DMS 273 treated with DMSO at 0.1 percent for 48 hours (cell line): Measurements from ENCODE around the gene NR4A3.
A peak's percentile ranks its signal among the peaks of the same experiment; 100 is the strongest.
"Not testable (repeated sequence)": the region's sequence is repeated elsewhere in the genome, so short reads cannot be mapped to it uniquely, and the experiment has no call there.

Source experiments
- DNase-seq: peaks from one replicate; lab custom pipeline; 2025; lab: John Stamatoyannopoulos, UW

NR4A3 gene

GRCh38 chr9:99834474-99834873, 12.8 kb downstream of the NR4A3 start:
- DNase-seq: no peak

- no peak for DNase-seq
Observed at GRCh38 chr9:99835142-99835541, 13.5 kb downstream of the NR4A3 start.

- no peak for DNase-seq
Observed at GRCh38 chr9:99835581-99835980, 13.9 kb downstream of the NR4A3 start.

DNA sequence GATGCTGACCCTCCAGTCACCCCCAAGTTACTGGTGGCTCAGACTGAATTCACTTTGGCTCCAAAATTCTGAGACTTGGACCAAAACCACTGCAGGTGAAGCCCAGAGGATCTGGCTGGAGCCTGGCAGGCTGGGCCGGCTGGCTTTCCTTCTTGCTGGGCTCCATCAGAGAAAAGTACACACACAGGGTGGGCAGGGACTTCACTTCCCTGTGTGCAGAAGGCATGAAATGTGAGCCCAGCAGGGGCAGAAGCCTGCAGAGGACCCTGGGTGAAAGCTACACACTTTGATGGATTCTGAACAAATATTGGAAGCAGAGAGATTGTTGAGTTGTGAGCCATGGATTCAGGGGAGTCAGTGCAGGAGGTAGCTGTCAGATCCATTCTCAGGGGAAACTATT, 18.4 kb downstream of the NR4A3 start:
- DNase-seq: no peak

DNA sequence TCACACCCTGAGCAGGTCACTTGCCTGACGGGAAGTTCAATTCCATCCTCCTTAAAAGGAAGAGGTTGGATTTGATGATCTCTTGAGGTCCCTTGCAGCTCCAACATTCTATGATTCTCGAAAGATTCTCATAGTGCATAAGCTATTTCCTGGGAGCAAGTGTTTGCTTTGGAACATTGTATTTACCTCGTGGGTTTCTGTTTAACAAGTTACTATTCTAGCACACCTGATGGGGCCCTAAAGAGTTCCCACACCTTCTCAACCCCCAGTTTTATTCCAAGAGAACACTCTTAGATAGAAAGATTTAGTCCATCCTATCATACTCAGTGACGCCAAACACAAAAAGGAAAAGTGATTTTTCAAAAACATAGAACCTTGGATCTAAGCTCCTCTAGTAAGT, 23.4 kb downstream of the NR4A3 start:
- DNase-seq: no peak

- DNase-seq: no peak
Observed at GRCh38 chr9:99848447-99848846, 26.8 kb downstream of the NR4A3 start.

- no peak for DNase-seq
Observed at GRCh38 chr9:99850736-99851499, 29.2 kb downstream of the NR4A3 start.

DNA sequence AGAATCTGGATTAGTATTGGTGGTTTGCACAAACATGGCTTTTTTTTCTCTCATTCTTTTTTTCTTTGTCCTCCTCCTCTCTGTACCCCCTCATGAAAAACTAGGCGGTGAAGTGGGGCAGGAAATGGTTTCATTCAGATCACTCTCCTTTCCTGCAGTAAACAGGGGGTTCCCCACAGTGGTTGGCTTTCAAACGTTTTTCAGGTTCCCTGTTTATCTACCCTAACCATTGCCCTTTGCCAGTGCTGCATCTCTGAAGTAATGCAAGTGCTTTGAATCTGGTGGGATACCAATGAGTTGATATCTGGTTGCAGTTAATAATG, 29.8 kb downstream of the NR4A3 start:
- no peak for DNase-seq

GRCh38 chr9:99852617-99853016, 30.9 kb downstream of the NR4A3 start:
- DNase-seq: peak; percentile 81

- no peak for DNase-seq
Observed at GRCh38 chr9:99855467-99856176, 33.9 kb downstream of the NR4A3 start.

- not testable (repeated sequence) for DNase-seq
Observed at GRCh38 chr9:99857576-99857975, 35.9 kb downstream of the NR4A3 start.

DNA sequence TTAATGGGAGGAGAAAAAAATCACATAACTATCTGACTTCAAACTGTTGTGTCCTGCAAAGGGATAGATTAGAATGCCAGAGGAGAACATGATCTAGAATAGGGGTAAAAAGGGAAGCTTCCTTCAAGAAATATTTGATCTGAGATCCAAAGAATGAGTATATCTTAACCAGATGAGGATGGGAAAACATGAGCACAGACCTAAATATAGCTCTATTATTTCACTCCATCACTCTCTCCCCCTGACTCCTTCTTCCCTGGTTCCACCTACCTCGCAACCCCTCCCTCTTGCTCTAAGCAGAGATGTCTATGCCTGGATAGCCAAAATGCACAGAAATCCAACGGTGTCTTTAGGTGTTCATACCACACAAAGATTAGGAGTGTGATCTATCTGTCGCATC, 36.4 kb downstream of the NR4A3 start:
- DNase-seq: no peak

- no peak for DNase-seq
Observed at GRCh38 chr9:99859243-99859980, 37.7 kb downstream of the NR4A3 start.

GRCh38 chr9:99860266-99860665, 38.6 kb downstream of the NR4A3 start:
- DNase-seq: no peak

- no peak for DNase-seq
Observed at GRCh38 chr9:99863955-99864354, 42.3 kb downstream of the NR4A3 start.

DNA sequence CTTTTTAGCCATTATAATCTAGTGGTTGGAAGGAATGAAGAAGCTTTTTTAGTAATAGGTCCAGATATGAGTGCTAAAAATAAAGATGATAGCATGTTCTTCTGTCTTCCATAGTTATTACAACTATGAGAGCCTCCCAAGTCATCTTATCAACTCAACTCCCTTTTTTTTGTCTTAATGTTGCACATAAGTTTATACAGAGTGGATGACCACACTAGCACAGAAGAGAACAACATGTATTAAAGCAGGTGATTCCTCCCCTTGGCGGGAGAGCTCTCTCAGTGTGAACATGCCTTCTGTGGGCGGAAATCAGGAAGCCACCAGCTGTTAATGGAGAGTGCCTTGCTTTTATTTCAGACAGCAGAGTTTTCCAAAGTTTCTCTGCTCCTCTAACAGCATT, 44.7 kb downstream of the NR4A3 start:
- no peak for DNase-seq

DNA sequence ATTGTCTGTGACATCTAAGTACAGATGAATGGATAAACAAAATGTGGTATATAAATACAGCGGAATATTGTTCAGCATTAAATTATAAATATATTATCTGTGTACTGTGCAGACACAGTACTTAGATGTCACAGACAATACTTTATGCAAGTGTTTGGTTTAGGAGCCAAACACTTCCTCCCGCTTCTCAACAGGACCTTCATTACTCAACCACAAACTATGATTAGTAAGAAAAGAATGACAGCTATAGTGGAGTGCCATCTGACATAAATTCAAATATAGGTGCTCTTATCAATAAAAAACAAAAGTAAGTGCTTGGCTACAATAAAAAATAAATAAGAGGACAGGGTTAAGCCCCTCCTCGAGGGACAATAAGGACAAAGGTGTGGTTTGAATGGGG, 45.9 kb downstream of the NR4A3 start:
- no peak for DNase-seq

DNA sequence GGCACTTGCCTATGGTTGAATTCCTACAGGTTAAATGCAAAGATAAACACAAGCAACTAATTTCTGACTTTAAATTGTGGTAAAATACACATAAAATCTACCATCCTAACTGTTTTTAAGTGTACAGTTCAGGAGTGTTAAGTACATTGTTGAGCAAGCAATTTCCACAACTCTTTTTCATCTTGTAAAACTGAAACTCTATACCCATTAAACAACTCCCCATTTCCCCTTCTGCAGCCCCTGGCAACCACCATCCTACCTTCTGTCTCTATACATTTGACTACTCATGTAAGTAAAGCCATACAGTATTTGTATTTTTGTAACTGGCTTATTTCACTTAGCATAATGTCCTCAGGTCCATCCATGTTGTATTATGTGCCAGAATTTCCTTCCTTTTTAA, 46.3 kb downstream of the NR4A3 start:
- DNase-seq: no peak

DNA sequence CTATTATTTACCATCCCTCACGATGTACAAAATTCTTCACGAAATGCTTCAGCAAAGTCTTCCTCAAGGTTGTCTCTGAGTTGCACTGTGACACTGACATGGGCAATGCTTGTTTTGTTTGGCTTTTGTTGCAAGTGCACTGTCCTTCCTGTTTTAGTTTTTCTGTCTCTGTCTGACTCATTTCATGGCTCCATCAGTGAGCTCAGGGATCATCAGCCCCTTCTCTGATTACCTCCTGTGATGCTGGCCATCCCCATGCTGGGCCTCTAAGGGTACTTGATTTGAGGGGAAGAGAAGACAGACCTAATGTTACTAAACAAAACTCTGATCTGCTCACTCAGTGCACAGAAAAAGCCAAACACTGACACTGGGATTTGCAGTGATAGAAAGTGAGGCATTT, 47.2 kb downstream of the NR4A3 start:
- DNase-seq: no peak

DNA sequence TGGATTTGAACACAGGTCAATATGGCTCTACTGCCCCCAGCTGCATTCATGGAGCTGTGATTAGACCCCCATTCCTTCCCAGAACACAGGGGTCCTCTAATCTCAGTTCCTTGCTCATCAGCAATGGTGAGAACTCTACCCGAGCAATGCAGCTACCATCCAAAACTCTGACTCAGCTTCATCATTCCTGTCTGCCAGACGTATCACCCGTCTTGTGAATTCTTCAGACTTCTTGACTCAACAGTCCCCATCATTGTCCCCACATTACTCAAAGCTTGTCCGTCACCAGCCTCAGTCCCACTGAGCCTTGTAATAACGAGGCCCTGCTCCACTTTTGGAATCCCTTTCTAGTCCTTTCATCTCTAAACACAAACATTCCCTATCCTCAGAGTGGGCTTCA, 48.4 kb downstream of the NR4A3 start:
- DNase-seq: no peak

- no peak for DNase-seq
Observed at GRCh38 chr9:99873531-99873930, 51.8 kb downstream of the NR4A3 start.

DNA sequence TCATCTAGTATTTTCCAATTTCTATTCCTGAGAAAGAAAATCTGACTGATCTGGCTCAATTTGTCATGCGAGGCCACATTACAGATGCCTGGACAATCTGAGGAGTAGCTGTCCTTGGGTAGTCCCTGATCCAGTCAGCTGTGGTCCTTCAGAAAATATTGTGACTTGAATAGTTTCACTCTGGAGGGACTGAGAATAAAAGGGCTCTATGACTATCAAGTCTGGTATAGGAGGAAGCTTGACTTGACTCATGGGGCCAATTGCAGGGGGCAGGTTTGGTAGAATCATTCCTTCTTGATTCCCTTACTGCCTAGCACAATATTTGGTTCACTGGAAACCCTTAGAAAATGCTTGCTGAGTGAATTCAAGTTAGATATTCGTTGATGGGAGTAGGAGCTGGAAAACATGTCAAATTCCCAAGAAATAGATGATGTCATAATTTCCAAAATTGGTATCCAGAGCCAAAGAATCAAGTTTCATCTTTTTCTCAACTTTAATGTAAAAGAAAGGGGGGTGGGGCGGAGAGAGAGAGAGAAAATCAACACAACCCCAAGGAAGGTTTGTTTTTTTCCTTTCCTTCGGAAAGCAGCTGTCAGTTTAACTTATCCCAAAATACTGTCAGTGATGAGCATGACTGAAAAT, 52.4 kb downstream of the NR4A3 start:
- DNase-seq: no peak

DNA sequence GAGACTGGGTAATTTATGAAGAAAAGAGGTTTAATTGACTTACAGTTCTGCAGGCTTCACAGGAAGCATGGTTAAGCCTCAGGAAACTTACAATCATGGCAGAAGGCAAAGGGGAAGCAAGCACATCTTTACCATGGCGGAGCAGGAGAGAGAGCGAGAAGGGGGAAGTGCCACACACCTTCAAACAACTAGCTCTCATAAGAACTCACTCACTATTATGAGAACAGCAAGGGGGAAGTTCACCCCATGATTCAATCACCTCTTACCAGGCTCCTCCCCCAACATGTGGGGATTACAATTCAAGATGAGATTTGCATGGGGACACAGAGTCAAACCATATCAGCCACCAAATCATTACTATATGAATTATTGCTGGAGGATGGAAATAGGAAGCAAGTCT, 54.5 kb downstream of the NR4A3 start:
- no peak for DNase-seq
